B cell (primary cell): ENCODE measurements around the gene PRPF39. TPM values are rescaled to one million over a fixed set of nuclear protein-coding genes. Genes with fewer than 3 reads are reported as not detected.

Source experiments
- ATAC-seq: fragments of 200-7000 bp; cut with Tn5 transposase; one replicate; pipeline ENCODE4 v1.10.0; 2021; ENCODE audit warnings: low read depth, mild to moderate bottlenecking, moderate number of reproducible peaks, moderate library complexity
- CTCF ChIA-PET: fragments of 350-600 bp; sonication (Branson Sonifier 250); formaldehyde crosslinking; loops from one replicate; lab custom pipeline; 2021; ENCODE audit warnings: antibody characterized with exemption, inconsistent platforms; lab: Charles Lee
- POLR2A ChIA-PET: fragments of 350-600 bp; sonication (Branson Sonifier 250); formaldehyde crosslinking; loops from one replicate; lab custom pipeline; 2021; ENCODE audit warnings: antibody characterized with exemption; lab: Charles Lee
- DNase-seq: peaks from one replicate; pipeline ENCODE4 v3.0.0; 2013
- H2AFZ ChIP-seq: 2 replicates; pipeline ENCODE4 v1.6.1; 2012; ENCODE audit warnings: mild to moderate bottlenecking, low read depth, low read length; ENCODE audit not compliant: insufficient read depth, poor library complexity, severe bottlenecking
- H3K27ac ChIP-seq, 2 donors: 1 replicate in 1 of 2; 2 replicates in 1 of 2; pipeline ENCODE4 v1.5.1; 2012 to 2013; ENCODE audit warnings: low read length in 2 of 2, mild to moderate bottlenecking in 2 of 2, moderate library complexity in 1 of 2
- H3K27me3 ChIP-seq, 4 experiments: fragments of 200-600 bp in 1 of 4; sonication (generic) in 1 of 4; replicated peaks in 1 of 4; 1 replicate in 2 of 4; 2 replicates in 2 of 4; pipeline versions ENCODE4 v1.6.1 to v1.7.0; 2013 to 2016; ENCODE audit warnings: low read length in 3 of 4, mild to moderate bottlenecking in 2 of 4, mixed read lengths in 1 of 4, moderate library complexity in 1 of 4; ENCODE audit not compliant: insufficient read depth in 4 of 4, control insufficient read depth in 3 of 4; ENCODE audit errors: control extremely low read depth in 1 of 4
- H3K36me3 ChIP-seq, 2 experiments: replicated peaks in 1 of 2; 1 replicate in 1 of 2; 2 replicates in 1 of 2; pipeline versions ENCODE4 v1.6.1 to v1.7.1; 2013; ENCODE audit warnings: low read length in 1 of 2; ENCODE audit not compliant: insufficient read depth in 2 of 2, control insufficient read depth in 1 of 2; ENCODE audit errors: control extremely low read depth in 1 of 2, extremely low read depth in 1 of 2
- H3K4me1 ChIP-seq, 2 donors: fragments of 200-600 bp in 1 of 2; sonication (generic) in 1 of 2; 1 replicate in 1 of 2; 2 replicates in 1 of 2; pipeline versions ENCODE4 v1.5.1 to v1.6.1; 2013 to 2017; ENCODE audit warnings: low read length in 2 of 2; ENCODE audit not compliant: control insufficient read depth in 2 of 2, insufficient read depth in 2 of 2
- H3K4me2 ChIP-seq: replicated peaks from 2 replicates; pipeline ENCODE3; 2012; ENCODE audit warnings: mild to moderate bottlenecking, low read depth, low read length; ENCODE audit not compliant: poor library complexity, severe bottlenecking
- H3K4me3 ChIP-seq, 5 experiments: fragments of 200-600 bp in 1 of 5; sonication (generic) in 1 of 5; 1 replicate in 3 of 5; 2 replicates in 2 of 5; pipeline versions ENCODE4 v1.5.1 to v1.7.0; 2011 to 2016; ENCODE audit warnings: low read length in 4 of 5, mild to moderate bottlenecking in 4 of 5, low read depth in 2 of 5, control low read depth in 1 of 5, moderate library complexity in 1 of 5; ENCODE audit not compliant: insufficient read depth in 1 of 5; ENCODE audit errors: control extremely low read depth in 1 of 5, extremely low read depth in 1 of 5
- H3K79me2 ChIP-seq: fragments of 200-600 bp; sonication (generic); one replicate; pipeline ENCODE4 v1.6.0; 2016; ENCODE audit warnings: low read length; ENCODE audit not compliant: control insufficient read depth, insufficient read depth
- H3K9ac ChIP-seq: fragments of 200-600 bp; sonication (generic); 2 replicates; pipeline ENCODE4 v1.6.1; 2017; ENCODE audit warnings: mild to moderate bottlenecking, low read length, moderate library complexity
- H3K9me3 ChIP-seq, 3 donors: one replicate each; pipeline versions ENCODE4 v1.6.1 to v1.7.1; 2013; ENCODE audit warnings: low read length in 2 of 3; ENCODE audit not compliant: control insufficient read depth in 2 of 3, insufficient read depth in 1 of 3; ENCODE audit errors: control extremely low read depth in 1 of 3
- H4K20me1 ChIP-seq: 2 replicates; pipeline ENCODE4 v1.6.0; 2012; ENCODE audit warnings: mild to moderate bottlenecking, low read length; ENCODE audit not compliant: insufficient read depth, control insufficient read depth, poor library complexity, severe bottlenecking
- H3K27ac Mint-ChIP-seq: one replicate; pipeline ENCODE4 v1.8.0; 2021; ENCODE audit warnings: mixed read lengths
- H3K27me3 Mint-ChIP-seq: one replicate; pipeline ENCODE4 v1.8.0; 2021; ENCODE audit warnings: mixed read lengths
- H3K4me1 Mint-ChIP-seq: one replicate; pipeline ENCODE4 v1.8.0; 2021; ENCODE audit warnings: mixed read lengths
- H3K4me3 Mint-ChIP-seq: one replicate; pipeline ENCODE4 v1.8.0; 2021; ENCODE audit warnings: mixed read lengths
- H3K9me3 Mint-ChIP-seq: one replicate; pipeline ENCODE4 v1.8.0; 2022; ENCODE audit warnings: mixed read lengths; ENCODE audit not compliant: insufficient read depth
- EZH2 ChIP-seq: IDR thresholded peaks from 2 replicates; pipeline ENCODE4 v1.6.1; 2012; ENCODE audit warnings: borderline replicate concordance, low read depth, mild to moderate bottlenecking, moderate library complexity, low read length; ENCODE audit not compliant: insufficient read depth, poor library complexity, severe bottlenecking
- WGBS: methylation state at CpG from one replicate; pipeline ENCODE4 v1.1.5; 2013; ENCODE audit warnings: missing lambda C conversion rate; ENCODE audit not compliant: insufficient coverage; 5-methylcytosine and 5-hydroxymethylcytosine counted together
- intact Hi-C: fragments of 100-400 bp; cut with micrococcal nuclease; formaldehyde crosslinking; loops from one replicate; pipeline ENCODE4 v1.10.0; 2022
- polyA plus RNA-seq: library from polyadenylated mRNA; depleted of rRNA; stranded (reverse); fragments of >200 nt; gene quantifications from 2 replicates; pipeline ENCODE4 v1.2.3, GENCODE V29; 2012
- total RNA-seq, 2 donors: library from RNA; stranded (reverse); fragments of 120-200 nt in 1 of 2; gene quantifications; 1 replicate in 1 of 2; 2 replicates in 1 of 2; pipeline versions ENCODE4 v1.2.3 to v1.2.4, GENCODE V29; 2013 to 2022
- TF ChIP-seq, protein P1 (sequence below): fragments of 200-600 bp; IDR thresholded peaks from one replicate; pipeline ENCODE4 v1.8.0; 2022; ENCODE audit warnings: antibody characterized with exemption, mild to moderate bottlenecking

PRPF39 gene
- total and polyA plus RNA-seq, 2 donors (not counting 1 experiment from before 2014, with no cell fraction given) = 64.8 to 72.7 TPM

DNA sequence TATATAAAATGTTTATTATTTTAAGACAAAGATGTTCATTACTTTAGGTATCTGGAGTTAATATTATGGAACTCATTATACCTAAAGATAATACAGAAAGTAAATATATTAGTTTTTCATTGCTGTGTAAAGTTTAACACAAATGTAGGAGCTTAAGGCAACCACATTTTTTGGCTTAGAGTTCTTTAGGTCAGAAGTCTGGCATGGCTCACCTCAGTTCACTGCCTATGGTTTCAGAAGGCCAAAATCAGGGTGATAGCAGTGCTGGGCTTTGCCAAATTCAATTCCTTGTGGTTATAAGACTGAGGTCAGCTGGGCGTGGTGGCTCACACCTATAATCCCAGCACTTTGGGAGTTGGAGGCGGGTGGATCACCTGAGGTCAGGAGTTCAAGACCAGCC is 35.5 kb upstream of the PRPF39 start:
- H3K9ac ChIP-seq = no peak overlapping the region
- no peak overlapping the region for H3K27ac ChIP-seq
- intact Hi-C loops = no loop called here
- Mint-ChIP-seq H3K4me3 (no peak overlapping the region), H3K27ac (no peak overlapping the region), H3K9me3 (no peaks in the 10 kb centered on the region), H3K27me3 (no peaks in the 10 kb centered on the region), H3K4me1 (peaks cover 2% of the 10 kb centered on the region)
- ChIA-PET CTCF (no interaction called here), POLR2A (no interaction called here)
- 100% methylated on average over 2 of the region's 2 CpGs for WGBS
- H2AFZ ChIP-seq = no peak overlapping the region
- DNase-seq = no peak
- H4K20me1 ChIP-seq = no peaks in the 10 kb centered on the region
- TF ChIP-seq, protein P1, sequence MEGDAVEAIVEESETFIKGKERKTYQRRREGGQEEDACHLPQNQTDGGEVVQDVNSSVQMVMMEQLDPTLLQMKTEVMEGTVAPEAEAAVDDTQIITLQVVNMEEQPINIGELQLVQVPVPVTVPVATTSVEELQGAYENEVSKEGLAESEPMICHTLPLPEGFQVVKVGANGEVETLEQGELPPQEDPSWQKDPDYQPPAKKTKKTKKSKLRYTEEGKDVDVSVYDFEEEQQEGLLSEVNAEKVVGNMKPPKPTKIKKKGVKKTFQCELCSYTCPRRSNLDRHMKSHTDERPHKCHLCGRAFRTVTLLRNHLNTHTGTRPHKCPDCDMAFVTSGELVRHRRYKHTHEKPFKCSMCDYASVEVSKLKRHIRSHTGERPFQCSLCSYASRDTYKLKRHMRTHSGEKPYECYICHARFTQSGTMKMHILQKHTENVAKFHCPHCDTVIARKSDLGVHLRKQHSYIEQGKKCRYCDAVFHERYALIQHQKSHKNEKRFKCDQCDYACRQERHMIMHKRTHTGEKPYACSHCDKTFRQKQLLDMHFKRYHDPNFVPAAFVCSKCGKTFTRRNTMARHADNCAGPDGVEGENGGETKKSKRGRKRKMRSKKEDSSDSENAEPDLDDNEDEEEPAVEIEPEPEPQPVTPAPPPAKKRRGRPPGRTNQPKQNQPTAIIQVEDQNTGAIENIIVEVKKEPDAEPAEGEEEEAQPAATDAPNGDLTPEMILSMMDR = no peak
- no peak for TF ChIP-seq EZH2
- H3K36me3 ChIP-seq = peaks cover 1 to 21% of the 10 kb centered on the region in 2 experiments
- no peak overlapping the region for H3K4me3 ChIP-seq
- no peaks in the 10 kb centered on the region for H3K27me3 ChIP-seq
- no peak for ATAC-seq
- peaks cover 0 to 6% of the 10 kb centered on the region in 2 donors for H3K4me1 ChIP-seq
- H3K9me3 ChIP-seq = no peaks in the 10 kb centered on the region
- no peak overlapping the region for H3K4me2 ChIP-seq
- no peaks in the 10 kb centered on the region for H3K79me2 ChIP-seq

DNA sequence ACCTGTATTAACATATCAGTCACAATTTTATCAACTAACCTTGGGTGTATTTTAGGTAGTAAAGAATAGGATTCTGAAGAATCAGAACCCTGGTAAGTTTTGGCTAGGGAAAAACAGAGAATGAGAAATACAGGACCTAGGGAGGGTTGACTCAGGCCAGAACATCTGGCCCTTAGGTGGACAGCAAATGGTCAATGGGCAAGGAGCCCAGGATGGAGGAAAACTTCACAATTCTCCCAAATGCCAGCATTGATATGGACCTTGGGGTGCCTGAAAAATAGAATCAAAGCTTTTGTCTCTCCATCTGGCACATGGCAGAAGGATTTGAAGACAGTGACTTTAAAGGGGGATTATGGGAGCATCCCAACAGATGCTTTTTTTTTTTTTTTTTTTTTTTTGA is 32.7 kb upstream of the PRPF39 start:
- TF ChIP-seq, protein P1 = no peak
- TF ChIP-seq EZH2 = no peak
- no peak overlapping the region for H3K4me3 Mint-ChIP-seq
- no peaks in the 10 kb centered on the region for H3K27me3 ChIP-seq
- POLR2A ChIA-PET = no interaction called here
- no peaks in the 10 kb centered on the region for H3K9me3 ChIP-seq
- no peaks in the 10 kb centered on the region for H4K20me1 ChIP-seq
- H2AFZ ChIP-seq = no peak overlapping the region
- H3K27ac Mint-ChIP-seq = no peak overlapping the region
- H3K4me1 Mint-ChIP-seq = peaks cover 2% of the 10 kb centered on the region
- H3K9me3 Mint-ChIP-seq = no peaks in the 10 kb centered on the region
- H3K27ac ChIP-seq = no peak overlapping the region
- H3K79me2 ChIP-seq = no peaks in the 10 kb centered on the region
- intact Hi-C loops = no loop called here
- no peak for DNase-seq
- no peak overlapping the region for H3K4me2 ChIP-seq
- CTCF ChIA-PET = interaction anchor here (0.7 kb wide), 1 partner anchor 13 kb away, joined by 4 read pairs; no protein-coding TSS in a partner anchor
- peaks cover 0 to 6% of the 10 kb centered on the region in 2 donors for H3K4me1 ChIP-seq
- no peak overlapping the region for H3K4me3 ChIP-seq
- ATAC-seq = no peak
- no peaks in the 10 kb centered on the region for H3K27me3 Mint-ChIP-seq
- H3K36me3 ChIP-seq = peaks cover 1 to 21% of the 10 kb centered on the region in 2 experiments
- H3K9ac ChIP-seq = no peak overlapping the region
